SKM-1 (cell line): Measurements from ENCODE around the gene BBS12.

Source experiments
- DNase-seq: peaks from one replicate; lab custom pipeline; 2025; ENCODE audit not compliant: unreplicated experiment; lab: John Stamatoyannopoulos, UW

BBS12 gene

GRCh38 chr4:122732329-122733026 lies at the start of gene BBS12:
TSS of gene BBS12 (plus strand) at chr4:122732704. CDS start at chr4:122741893, 9,189 bp downstream.
- DNase-seq = peak; percentile 95

GRCh38 chr4:122686691-122687090 lies 45.8 kb upstream of the BBS12 start:
- no peak for DNase-seq

GRCh38 chr4:122687531-122688061 lies 44.9 kb upstream of the BBS12 start:
- DNase-seq = peak; percentile 16

GRCh38 chr4:122688529-122689140 lies 43.9 kb upstream of the BBS12 start:
- DNase-seq = no peak

GRCh38 chr4:122689972-122690371 lies 42.5 kb upstream of the BBS12 start:
- no peak for DNase-seq

GRCh38 chr4:122691988-122692387 lies 40.5 kb upstream of the BBS12 start:
- DNase-seq = no peak

- DNase-seq = no peak
Observed at GRCh38 chr4:122692641-122693520, 39.6 kb upstream of the BBS12 start.

- DNase-seq = no peak
Observed at GRCh38 chr4:122695226-122695625, 37.3 kb upstream of the BBS12 start.

- DNase-seq = no peak
Observed at GRCh38 chr4:122700178-122700725, 32.3 kb upstream of the BBS12 start.

GRCh38 chr4:122701061-122701460 lies 31.4 kb upstream of the BBS12 start:
- no peak for DNase-seq

GRCh38 chr4:122701965-122702364 lies 30.5 kb upstream of the BBS12 start:
- DNase-seq = no peak

- DNase-seq = no peak
Observed at GRCh38 chr4:122702939-122703338, 29.6 kb upstream of the BBS12 start.

GRCh38 chr4:122703868-122704267 lies 28.6 kb upstream of the BBS12 start:
- no peak for DNase-seq

- no peak for DNase-seq
Observed at GRCh38 chr4:122705009-122705408, 27.5 kb upstream of the BBS12 start.

GRCh38 chr4:122705547-122706117 lies 26.9 kb upstream of the BBS12 start:
- no peak for DNase-seq

GRCh38 chr4:122706511-122706910 lies 26.0 kb upstream of the BBS12 start:
- no peak for DNase-seq

- no peak for DNase-seq
Observed at GRCh38 chr4:122707497-122707896, 25.0 kb upstream of the BBS12 start.

- no peak for DNase-seq
Observed at GRCh38 chr4:122709236-122709635, 23.3 kb upstream of the BBS12 start.

- DNase-seq = no peak
Observed at GRCh38 chr4:122710434-122711308, 21.8 kb upstream of the BBS12 start.

GRCh38 chr4:122711919-122712318 lies 20.6 kb upstream of the BBS12 start:
- DNase-seq = no peak
